OCI-LY3 (cell line): Measurements from ENCODE around the gene LIN28A.

Source experiments
- H2AFZ ChIP-seq: fragments of 200-600, 300-600 bp; shearing (Covaris generic); 2 replicates; pipeline ENCODE4 v1.6.0; 2014; ENCODE audit warnings: antibody characterized with exemption, low read depth, low read length
- H3K27ac ChIP-seq: fragments of 200-600, 300-600 bp; sonication (generic); 2 replicates; pipeline ENCODE4 v1.5.1; 2014; ENCODE audit warnings: mild to moderate bottlenecking, low read length, moderate library complexity, mixed read lengths
- H3K27me3 ChIP-seq: fragments of 200-600, 300-600 bp; sonication (generic); 2 replicates; pipeline ENCODE4 v1.6.1; 2014; ENCODE audit warnings: low read depth, low read length, mixed read lengths
- H3K36me3 ChIP-seq: fragments of 200-600, 300-600 bp; sonication (generic); replicated peaks from 2 replicates; pipeline ENCODE3; 2014; ENCODE audit warnings: low read depth, low read length, mixed read lengths
- H3K4me1 ChIP-seq: fragments of 300-600, 200-600 bp; sonication (generic); 2 replicates; pipeline ENCODE4 v1.6.1; 2014; ENCODE audit warnings: low read length, mixed read lengths
- H3K4me2 ChIP-seq: fragments of 200-600, 300-600 bp; sonication (generic); 2 replicates; pipeline ENCODE4 v1.6.1; 2014; ENCODE audit warnings: low read length, mixed read lengths
- H3K4me3 ChIP-seq: fragments of 300-600, 200-600 bp; sonication (generic); 2 replicates; pipeline ENCODE4 v1.5.1; 2014; ENCODE audit warnings: antibody characterized with exemption, mild to moderate bottlenecking, low read length, moderate library complexity
- H3K79me2 ChIP-seq: fragments of 300-600, 200-600 bp; shearing (Covaris generic); 2 replicates; pipeline ENCODE4 v1.6.1; 2014; ENCODE audit warnings: mild to moderate bottlenecking, low read length, mixed read lengths
- H3K9ac ChIP-seq: fragments of 300-600, 200-600 bp; shearing (Covaris generic); 2 replicates; pipeline ENCODE4 v1.6.0; 2014; ENCODE audit warnings: mild to moderate bottlenecking, low read length, moderate library complexity
- H3K9me3 ChIP-seq: fragments of 200-600, 300-600 bp; shearing (Covaris generic); 2 replicates; pipeline ENCODE4 v1.6.1; 2014; ENCODE audit warnings: low read length, mixed read lengths; ENCODE audit not compliant: insufficient read depth
- H4K20me1 ChIP-seq: fragments of 200-600, 300-600 bp; sonication (generic); 2 replicates; pipeline ENCODE4 v1.6.1; 2016; ENCODE audit warnings: low read length, mixed read lengths; ENCODE audit not compliant: insufficient read depth
- EZH2phosphoT487 ChIP-seq: fragments of 200-600 bp; shearing (Covaris generic); IDR thresholded peaks from 2 replicates; pipeline ENCODE4 v1.6.1; 2018; ENCODE audit warnings: antibody characterized with exemption, mixed run types, low read depth
- TF ChIP-seq, protein P1 (sequence below): fragments of 200-600, 300-600 bp; sonication (generic); IDR thresholded peaks from 2 replicates; pipeline ENCODE4 v1.5.1; 2014; ENCODE audit warnings: antibody characterized with exemption, low read length, low read depth

LIN28A gene

GRCh38 chr1:26387447-26387846 is 23.2 kb upstream of the LIN28A start:
- Histone ChIP-seq H3K9ac (no peak overlapping the region), H3K9me3 (no peaks in the 10 kb centered on the region), H3K4me2 (no peak overlapping the region), H3K27me3 (no peaks in the 10 kb centered on the region), H3K4me3 (no peak overlapping the region), H3K4me1 (no peaks in the 10 kb centered on the region), H4K20me1 (no peaks in the 10 kb centered on the region), H3K79me2 (no peaks in the 10 kb centered on the region), H2AFZ (no peak overlapping the region), H3K27ac (no peak overlapping the region), H3K36me3 (no peaks in the 10 kb centered on the region)
- no peak for TF ChIP-seq EZH2phosphoT487
- TF ChIP-seq, protein P1, sequence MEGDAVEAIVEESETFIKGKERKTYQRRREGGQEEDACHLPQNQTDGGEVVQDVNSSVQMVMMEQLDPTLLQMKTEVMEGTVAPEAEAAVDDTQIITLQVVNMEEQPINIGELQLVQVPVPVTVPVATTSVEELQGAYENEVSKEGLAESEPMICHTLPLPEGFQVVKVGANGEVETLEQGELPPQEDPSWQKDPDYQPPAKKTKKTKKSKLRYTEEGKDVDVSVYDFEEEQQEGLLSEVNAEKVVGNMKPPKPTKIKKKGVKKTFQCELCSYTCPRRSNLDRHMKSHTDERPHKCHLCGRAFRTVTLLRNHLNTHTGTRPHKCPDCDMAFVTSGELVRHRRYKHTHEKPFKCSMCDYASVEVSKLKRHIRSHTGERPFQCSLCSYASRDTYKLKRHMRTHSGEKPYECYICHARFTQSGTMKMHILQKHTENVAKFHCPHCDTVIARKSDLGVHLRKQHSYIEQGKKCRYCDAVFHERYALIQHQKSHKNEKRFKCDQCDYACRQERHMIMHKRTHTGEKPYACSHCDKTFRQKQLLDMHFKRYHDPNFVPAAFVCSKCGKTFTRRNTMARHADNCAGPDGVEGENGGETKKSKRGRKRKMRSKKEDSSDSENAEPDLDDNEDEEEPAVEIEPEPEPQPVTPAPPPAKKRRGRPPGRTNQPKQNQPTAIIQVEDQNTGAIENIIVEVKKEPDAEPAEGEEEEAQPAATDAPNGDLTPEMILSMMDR: no peak

- Histone ChIP-seq H3K4me1 (no peaks in the 10 kb centered on the region), H3K36me3 (no peaks in the 10 kb centered on the region), H3K27me3 (no peaks in the 10 kb centered on the region), H2AFZ (no peak overlapping the region), H3K27ac (no peak overlapping the region), H3K4me3 (no peak overlapping the region), H4K20me1 (no peaks in the 10 kb centered on the region), H3K9me3 (no peaks in the 10 kb centered on the region), H3K4me2 (no peak overlapping the region), H3K9ac (no peak overlapping the region), H3K79me2 (no peaks in the 10 kb centered on the region)
- no peak for TF ChIP-seq EZH2phosphoT487
- TF ChIP-seq, protein P1: no peak
Measured at GRCh38 chr1:26388791-26389445, 21.7 kb upstream of the LIN28A start.

DNA sequence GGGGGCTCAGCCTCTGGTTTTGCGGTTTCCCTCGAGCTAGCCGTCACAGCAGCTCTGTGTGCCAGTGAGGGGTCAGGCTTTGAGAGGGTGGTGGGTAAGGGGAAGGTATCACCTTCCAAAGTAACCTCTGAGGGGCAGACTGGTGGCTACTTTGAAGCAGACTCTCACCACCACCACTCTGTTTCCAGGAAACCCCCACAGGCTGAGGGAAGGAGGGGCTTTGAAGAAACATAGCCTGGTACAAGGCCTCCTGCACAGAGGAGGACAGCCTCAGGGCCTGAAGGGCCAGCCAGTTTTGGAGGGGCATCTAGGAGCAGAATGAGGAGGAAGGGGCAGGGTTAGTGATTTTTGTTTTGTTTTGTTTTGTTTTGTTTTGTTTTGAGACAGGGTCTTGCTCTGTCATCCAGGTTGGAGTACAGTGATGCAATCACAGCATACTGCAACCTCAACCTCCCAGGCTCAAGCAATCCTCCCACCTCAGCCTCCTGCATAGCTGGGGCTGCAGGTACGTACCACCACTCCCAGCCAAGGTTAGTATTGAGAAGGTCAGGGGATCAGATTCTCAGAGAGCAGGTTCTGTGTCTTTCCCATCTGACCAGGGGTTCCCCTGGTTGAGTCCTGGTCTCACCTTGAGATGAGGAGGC is 20.9 kb upstream of the LIN28A start:
- Histone ChIP-seq H4K20me1 (no peaks in the 10 kb centered on the region), H2AFZ (no peak overlapping the region), H3K27ac (no peak overlapping the region), H3K9ac (no peak overlapping the region), H3K9me3 (no peaks in the 10 kb centered on the region), H3K36me3 (no peaks in the 10 kb centered on the region), H3K4me3 (no peak overlapping the region), H3K4me2 (no peak overlapping the region), H3K4me1 (no peaks in the 10 kb centered on the region), H3K79me2 (no peaks in the 10 kb centered on the region), H3K27me3 (no peaks in the 10 kb centered on the region)
- TF ChIP-seq, protein P1: no peak
- no peak for TF ChIP-seq EZH2phosphoT487

- TF ChIP-seq, protein P1: 0 out of 2 replicates have a peak, but pooled peaks have one; percentile 12
- TF ChIP-seq EZH2phosphoT487: no peak
- Histone ChIP-seq H3K27ac (no peak overlapping the region), H3K36me3 (no peaks in the 10 kb centered on the region), H3K27me3 (no peaks in the 10 kb centered on the region), H3K4me1 (no peaks in the 10 kb centered on the region), H3K4me2 (no peak overlapping the region), H3K9ac (no peak overlapping the region), H2AFZ (no peak overlapping the region), H3K4me3 (no peak overlapping the region), H3K9me3 (no peaks in the 10 kb centered on the region), H3K79me2 (no peaks in the 10 kb centered on the region), H4K20me1 (no peaks in the 10 kb centered on the region)
Measured at GRCh38 chr1:26391450-26391849, 19.2 kb upstream of the LIN28A start.
